Choroid plexus epithelial cell (primary cell): Measurements from ENCODE around the gene PGF.

Experiments
- DNase-seq: peaks from one replicate; pipeline ENCODE4 v3.0.0-alpha.2; 2010; ENCODE audit warnings: low read depth
- H3K4me3 ChIP-seq: 2 replicates; pipeline ENCODE4 v1.5.1; 2011; ENCODE audit warnings: low read depth, mild to moderate bottlenecking, control low read depth, low read length, moderate library complexity
- TF ChIP-seq, protein P1 (sequence below): conservative IDR thresholded peaks from 2 replicates; pipeline ENCODE4 v1.5.1; 2011; ENCODE audit warnings: low read depth, mild to moderate bottlenecking, control low read depth, inconsistent platforms, low read length, moderate library complexity

The PGF gene

DNA sequence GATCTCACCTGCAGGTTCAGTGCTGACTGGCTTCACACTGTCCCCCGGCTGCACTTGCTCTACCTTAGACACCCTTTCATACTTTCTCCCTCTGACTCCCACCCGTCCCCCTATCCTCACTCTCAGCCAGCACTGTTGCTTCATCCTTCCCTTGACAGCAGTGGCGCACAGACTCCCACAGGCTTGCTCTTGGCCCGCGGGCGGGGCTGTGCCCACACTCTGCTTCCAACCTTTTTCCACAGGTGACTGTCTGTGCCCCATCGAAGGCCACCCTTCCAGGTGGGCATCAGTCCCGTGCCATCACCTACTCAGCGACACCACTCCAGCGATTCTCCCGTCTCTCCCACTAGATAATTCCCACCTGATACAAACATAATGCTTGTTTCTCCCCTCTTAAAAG is 31.3 kb downstream of the PGF start:
- H3K4me3 ChIP-seq, result no peak overlapping the region
- TF ChIP-seq, protein P1, sequence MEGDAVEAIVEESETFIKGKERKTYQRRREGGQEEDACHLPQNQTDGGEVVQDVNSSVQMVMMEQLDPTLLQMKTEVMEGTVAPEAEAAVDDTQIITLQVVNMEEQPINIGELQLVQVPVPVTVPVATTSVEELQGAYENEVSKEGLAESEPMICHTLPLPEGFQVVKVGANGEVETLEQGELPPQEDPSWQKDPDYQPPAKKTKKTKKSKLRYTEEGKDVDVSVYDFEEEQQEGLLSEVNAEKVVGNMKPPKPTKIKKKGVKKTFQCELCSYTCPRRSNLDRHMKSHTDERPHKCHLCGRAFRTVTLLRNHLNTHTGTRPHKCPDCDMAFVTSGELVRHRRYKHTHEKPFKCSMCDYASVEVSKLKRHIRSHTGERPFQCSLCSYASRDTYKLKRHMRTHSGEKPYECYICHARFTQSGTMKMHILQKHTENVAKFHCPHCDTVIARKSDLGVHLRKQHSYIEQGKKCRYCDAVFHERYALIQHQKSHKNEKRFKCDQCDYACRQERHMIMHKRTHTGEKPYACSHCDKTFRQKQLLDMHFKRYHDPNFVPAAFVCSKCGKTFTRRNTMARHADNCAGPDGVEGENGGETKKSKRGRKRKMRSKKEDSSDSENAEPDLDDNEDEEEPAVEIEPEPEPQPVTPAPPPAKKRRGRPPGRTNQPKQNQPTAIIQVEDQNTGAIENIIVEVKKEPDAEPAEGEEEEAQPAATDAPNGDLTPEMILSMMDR, result no peak
- no peak for DNase-seq

- peak within 1 kb of the TSS; percentile 65 for H3K4me3 ChIP-seq
- peak; percentile 82 for DNase-seq
- TF ChIP-seq, protein P1, result no peak
Measured at GRCh38 chr14:74922752-74923401, 32.5 kb downstream of the PGF start, which contains the start of gene RPS6KL1. RPS6KL1 (minus strand) TSS chr14:74923260; CDS start chr14:74921541, 1,719 bp downstream.

GRCh38 chr14:74921987-74922751 is 33.2 kb downstream of the PGF start:
- DNase-seq, result no peak
- TF ChIP-seq, protein P1, result no peak
- no peak overlapping the region for H3K4me3 ChIP-seq

GRCh38 chr14:74921053-74921620 is 34.3 kb downstream of the PGF start:
- TF ChIP-seq, protein P1, result no peak
- H3K4me3 ChIP-seq, result no peak overlapping the region
- DNase-seq, result no peak

DNA sequence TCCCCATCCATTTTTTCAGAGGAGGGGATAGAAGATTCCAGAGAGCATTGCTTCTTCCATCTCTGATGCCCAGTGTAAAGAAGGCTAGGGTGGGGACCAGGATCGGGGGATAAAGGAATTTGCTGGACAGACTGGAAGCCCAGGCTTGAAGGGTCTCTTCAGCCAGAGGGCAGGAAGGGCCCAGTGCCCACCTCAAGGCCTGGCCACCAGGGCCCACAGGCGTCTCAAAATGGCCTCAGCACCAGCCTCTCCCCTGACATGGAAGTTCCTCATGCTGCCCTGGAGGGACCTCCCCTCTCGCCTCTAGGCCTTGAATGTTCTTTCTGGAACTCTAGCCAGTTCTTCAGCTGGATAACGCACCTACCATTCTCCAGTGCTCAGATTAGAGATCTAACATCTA is 35.1 kb downstream of the PGF start:
- H3K4me3 ChIP-seq, result no peak overlapping the region
- TF ChIP-seq, protein P1, result no peak
- no peak for DNase-seq

GRCh38 chr14:74919421-74920165 is 35.8 kb downstream of the PGF start:
- peak; percentile 19 for DNase-seq
- TF ChIP-seq, protein P1, result no peak
- H3K4me3 ChIP-seq, result no peak overlapping the region
